ENCODE data around the gene MEGF9.
A peak's percentile ranks its signal among the peaks of the same experiment; 100 is the strongest.
"Not testable (repeated sequence)": the region's sequence is repeated elsewhere in the genome, so short reads cannot be mapped to it uniquely, and the experiment has no call there.

Gene MEGF9

DNA sequence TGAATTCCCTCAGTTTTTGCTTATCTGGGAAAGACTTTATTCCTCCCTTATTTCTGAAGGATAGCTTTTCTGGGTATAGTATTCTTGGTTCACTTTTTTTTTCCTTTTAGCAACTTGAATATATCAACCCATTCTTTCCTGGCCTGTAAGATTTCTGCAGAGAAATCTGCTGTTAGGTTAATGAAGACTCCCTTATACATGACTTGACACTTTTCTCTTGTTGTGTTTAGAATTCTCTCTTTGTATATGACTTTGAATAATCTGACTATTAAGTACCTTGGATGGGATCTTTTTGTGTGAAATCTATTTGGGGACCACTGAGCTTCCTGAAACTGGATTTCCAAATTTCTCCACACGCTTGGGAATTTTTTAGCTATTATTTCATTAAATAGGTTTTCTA lies 79.3 kb downstream of the MEGF9 start:
- no peak for FAIRE-seq

DNA sequence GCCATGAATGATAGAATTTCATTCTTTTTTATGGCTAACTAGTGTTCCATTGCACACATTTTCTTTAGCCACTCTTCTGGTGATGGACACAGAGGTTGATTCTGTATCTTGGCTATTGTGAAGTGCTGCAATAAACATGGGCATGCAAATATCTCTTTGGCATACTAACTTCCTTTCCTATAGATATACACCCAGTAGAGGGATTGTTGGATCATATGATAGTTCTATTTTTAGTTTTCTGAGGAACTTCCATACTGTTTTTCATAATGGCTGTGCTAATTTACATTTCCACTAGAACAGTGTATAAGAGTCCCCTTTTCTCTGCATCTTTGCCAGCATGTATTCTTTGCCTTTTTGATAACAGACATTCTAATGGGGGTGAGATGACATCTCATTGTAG lies 83.9 kb downstream of the MEGF9 start:
- no peak for FAIRE-seq
- DNase-seq (ENCODE audit: extremely low spot score, insufficient read length, low read depth), result no peak

More for the DNA sequence above, 79.3 kb downstream of the MEGF9 start:
- no peak for DNase-seq (ENCODE audit: extremely low spot score, insufficient read length, low read depth)

DNA sequence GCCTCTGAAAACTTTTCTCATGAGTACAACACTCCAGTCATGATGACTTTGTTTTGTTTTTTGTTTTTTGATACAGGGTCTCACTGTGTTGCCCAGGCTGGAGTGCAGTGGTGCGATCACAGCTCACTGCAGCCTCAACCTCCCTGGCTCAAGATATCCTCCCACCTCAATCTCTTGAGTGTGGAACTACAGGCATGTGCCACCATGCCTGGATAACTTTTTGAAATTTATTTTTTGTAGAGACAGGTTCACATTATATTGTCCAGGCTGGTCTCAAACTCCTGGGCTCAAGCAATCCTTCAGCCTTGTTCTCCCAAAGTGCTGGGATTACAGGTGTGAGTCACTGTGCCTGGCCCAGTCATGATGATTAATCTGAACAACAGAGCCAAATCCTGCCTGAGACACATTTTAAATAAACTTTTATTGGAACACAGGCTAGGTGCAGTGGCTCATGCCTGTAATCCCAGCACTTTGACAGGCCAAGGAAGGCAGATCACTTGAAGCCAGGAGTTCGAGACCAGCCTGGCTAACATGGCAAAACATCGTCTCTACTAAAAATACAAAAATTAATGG lies 85.3 kb downstream of the MEGF9 start:
- not testable (repeated sequence) for DNase-seq (ENCODE audit: extremely low spot score, insufficient read length, low read depth); FAIRE-seq

- DNase-seq (ENCODE audit: extremely low spot score, insufficient read length, low read depth) (no peak), FAIRE-seq (no peak)
These were observed 85.9 kb downstream of the MEGF9 start for GRCh38 chr9:120628207-120628924.

DNA sequence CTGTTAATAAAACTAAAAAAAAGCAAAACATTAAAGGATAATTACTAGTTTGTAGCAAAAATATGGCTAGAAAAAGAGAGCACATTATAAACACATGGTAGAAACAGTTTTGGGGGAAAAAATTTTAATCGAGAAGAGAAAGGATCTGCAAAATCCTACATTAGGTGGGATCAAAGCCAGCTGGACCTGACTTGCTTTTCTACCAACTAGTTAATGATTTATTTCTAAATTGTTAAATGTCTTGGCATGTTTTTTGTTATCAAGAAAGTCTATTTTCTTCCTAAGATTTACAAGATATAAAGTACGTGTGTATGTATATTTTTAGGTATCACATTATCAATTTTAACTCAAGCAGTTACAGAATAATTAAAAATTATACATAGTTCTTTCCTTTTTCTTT lies 87.2 kb downstream of the MEGF9 start:
- no peak for DNase-seq (ENCODE audit: extremely low spot score, insufficient read length, low read depth)
- FAIRE-seq, result no peak

DNA sequence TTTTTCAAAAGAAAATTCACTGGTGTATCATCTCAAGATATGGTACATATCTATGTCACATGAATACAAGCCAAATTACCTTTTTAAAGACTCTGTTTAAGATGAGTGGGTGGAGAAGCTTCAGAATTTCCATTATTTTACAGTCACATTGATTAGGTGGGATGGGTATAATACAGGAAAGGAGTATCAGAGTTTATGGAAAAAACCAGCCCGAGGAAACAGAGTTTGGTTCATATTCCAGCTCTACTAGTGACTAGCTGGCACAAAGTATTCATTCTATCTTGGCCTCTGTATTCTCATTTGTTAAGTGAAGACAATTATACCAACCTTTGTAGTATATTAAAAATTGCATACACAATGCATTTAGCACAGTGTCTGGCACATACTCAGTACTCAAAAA lies 87.8 kb downstream of the MEGF9 start:
- DNase-seq (ENCODE audit: extremely low spot score, insufficient read length, low read depth), result no peak
- no peak for FAIRE-seq

- DNase-seq (ENCODE audit: extremely low spot score, insufficient read length, low read depth), result no peak
- FAIRE-seq, result no peak
These were observed 89.0 kb downstream of the MEGF9 start for GRCh38 chr9:120625222-120625621.

- DNase-seq (ENCODE audit: extremely low spot score, insufficient read length, low read depth) (no peak), FAIRE-seq (no peak)
These were observed 91.5 kb downstream of the MEGF9 start for GRCh38 chr9:120622790-120623189.

GRCh38 chr9:120621941-120622340 lies 92.3 kb downstream of the MEGF9 start:
- FAIRE-seq, result no peak
- DNase-seq (ENCODE audit: extremely low spot score, insufficient read length, low read depth), result no peak

GRCh38 chr9:120619751-120620655 lies 94.3 kb downstream of the MEGF9 start:
- DNase-seq (ENCODE audit: extremely low spot score, insufficient read length, low read depth) (peak; percentile 37), FAIRE-seq (peak; percentile 80)

GRCh38 chr9:120616966-120617935 lies 97.0 kb downstream of the MEGF9 start:
- FAIRE-seq (no peak), DNase-seq (ENCODE audit: extremely low spot score, insufficient read length, low read depth) (no peak)

GRCh38 chr9:120612218-120612617 lies 102.1 kb downstream of the MEGF9 start:
- no peak for DNase-seq (ENCODE audit: extremely low spot score, insufficient read length, low read depth)
- no peak for FAIRE-seq

GRCh38 chr9:120611690-120612068 lies 102.6 kb downstream of the MEGF9 start:
- no peak for FAIRE-seq

DNA sequence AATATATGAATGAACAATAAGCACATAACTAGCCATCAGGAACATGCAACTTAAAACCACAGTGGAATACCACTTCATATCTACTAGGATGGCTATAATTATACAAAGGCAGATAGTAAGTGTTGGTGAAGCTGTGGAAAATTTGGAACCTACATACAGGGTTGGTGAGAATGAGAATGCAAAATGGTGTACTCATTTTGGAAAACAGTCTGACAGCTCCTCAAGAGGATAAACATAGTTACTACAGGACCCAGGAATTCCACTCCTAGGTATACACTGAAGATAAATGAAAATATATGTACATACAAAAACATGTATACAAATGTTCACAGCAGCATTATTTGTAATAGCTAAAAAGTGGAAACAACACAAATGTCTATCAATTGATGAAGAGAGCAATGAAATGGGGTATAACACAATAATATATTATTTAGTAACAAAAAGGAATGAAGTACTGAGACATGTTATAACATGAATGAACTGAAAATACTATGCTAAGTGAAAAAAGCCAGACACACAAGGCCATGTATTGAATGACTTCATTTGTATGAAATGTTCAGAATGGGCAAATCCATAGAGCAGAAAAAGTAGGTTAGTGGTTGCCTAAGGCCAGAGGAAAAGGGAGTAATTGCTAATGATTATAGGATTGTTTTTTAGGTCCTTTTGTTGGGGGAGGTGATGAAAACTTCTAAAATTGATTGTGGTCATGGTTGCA lies 103.1 kb downstream of the MEGF9 start:
- no peak for DNase-seq (ENCODE audit: extremely low spot score, insufficient read length, low read depth)
- FAIRE-seq, result peak; percentile 18

More at GRCh38 chr9:120611690-120612068, 102.6 kb downstream of the MEGF9 start:
- no peak for DNase-seq (ENCODE audit: extremely low spot score, insufficient read length, low read depth)

DNA sequence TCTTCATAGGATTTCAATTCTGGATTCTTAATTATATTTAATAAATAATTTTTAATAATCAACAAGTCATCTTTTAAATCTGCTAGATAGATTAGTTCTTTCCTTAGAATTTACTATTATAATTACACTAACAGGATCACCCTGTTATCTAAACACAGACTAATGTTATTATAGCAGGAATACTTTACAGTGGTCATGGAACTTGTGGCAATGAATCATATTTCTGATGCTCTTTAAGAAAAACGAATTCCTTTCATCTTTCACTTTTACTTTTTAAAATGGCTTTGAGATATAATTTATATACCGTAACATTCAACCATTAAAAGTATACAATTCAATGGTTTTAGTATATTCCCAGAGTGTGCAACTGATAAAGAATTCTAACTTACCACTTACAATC lies 104.6 kb downstream of the MEGF9 start:
- FAIRE-seq, result no peak
- DNase-seq (ENCODE audit: extremely low spot score, insufficient read length, low read depth), result no peak

DNA sequence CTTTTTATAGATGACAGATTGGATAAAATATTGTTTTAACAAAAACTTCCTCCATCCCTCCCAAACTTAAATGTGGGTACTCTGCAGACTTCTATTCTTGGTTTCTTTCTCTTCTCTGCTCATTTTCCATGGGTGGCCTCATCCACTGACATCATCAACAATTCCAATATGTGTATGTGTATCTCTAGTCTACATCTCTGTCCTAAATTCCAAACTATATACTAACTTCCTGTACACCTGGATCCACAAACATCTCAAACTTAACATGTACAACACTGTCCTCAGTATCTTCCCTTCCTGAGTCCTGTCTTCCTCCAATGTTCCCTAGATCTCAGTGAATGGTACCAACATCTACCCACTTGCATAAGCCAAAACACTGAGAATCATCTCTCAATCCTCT lies 105.8 kb downstream of the MEGF9 start:
- DNase-seq (ENCODE audit: extremely low spot score, insufficient read length, low read depth), result no peak
- no peak for FAIRE-seq

DNA sequence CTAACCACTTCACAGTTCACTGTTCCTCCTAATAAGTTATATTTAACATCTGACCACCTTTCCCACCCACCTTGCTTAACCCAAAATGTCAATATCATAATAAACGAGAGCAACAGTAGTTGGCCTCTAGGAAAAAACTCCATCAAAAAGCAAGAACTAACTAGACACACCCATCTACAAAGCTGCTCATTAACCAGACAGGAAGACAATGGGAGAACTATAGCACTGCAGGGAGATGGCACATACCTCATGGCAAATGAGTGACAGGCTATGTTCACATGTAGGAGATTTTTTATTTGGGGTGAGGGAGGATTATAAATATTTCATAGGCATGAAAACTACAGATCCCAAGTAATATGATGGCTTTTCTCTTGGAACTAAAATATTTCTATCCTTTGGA lies 110.7 kb downstream of the MEGF9 start:
- no peak for DNase-seq (ENCODE audit: extremely low spot score, insufficient read length, low read depth)
- FAIRE-seq, result no peak

- FAIRE-seq, result no peak
- no peak for DNase-seq (ENCODE audit: extremely low spot score, insufficient read length, low read depth)
These were observed 111.3 kb downstream of the MEGF9 start for GRCh38 chr9:120603010-120603409.

DNA sequence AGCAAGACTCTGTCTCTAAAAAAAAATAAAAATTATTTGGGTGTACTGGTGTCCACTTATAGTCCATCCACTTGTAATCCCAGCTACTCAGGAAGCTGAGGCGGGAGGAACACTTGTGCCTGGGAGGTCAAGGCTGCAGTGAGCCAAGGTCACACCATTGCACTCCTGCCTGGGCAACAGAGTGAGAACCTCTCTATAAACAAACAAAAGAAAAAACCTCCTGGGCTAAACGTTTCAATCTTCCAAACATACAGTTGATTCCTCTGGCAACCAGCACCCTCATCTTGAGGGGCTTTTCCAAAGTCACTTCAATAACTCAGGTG lies 120.4 kb downstream of the MEGF9 start:
- DNase-seq (ENCODE audit: extremely low spot score, insufficient read length, low read depth) (no peak), FAIRE-seq (no peak)
